Measurements from ENCODE around the gene ERC2.

Gene ERC2

DNA sequence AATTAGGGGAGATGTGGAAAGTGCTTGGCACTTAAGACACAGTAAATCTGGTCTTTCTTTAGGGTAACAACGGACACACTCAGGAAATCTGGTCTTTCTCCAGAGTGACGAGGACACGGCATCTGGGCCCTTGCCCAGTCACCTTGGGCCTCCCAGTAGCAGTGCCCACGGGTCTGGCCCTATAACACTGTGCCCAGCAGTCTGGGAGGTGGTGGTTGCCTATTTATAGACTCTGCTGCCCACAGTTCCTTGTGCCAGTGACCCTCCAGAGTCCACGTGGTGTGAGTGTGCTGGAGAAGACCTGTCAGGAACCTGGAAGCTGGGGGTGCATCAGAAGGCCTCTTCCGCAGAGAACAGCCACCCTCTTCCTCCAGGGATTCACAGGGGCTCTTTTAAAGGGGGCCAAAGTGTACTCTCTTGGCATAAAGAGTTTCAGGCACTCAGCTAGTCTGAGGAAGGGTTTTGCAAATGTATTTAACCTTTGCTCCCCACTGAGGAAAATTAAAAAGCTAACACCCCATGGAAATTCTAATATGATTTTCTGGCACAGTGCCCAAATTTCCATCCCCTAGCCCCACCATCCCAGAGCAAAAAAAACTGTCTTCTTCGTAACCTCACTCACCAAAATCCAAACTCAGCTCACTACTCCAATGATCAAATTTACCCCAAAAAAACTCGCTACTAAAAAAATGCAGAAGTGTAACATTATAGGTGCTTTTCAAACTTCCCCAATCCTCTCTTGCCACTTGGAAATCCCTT is 996.6 kb downstream of the ERC2 start:
- Mint-ChIP-seq H3K27ac (no peak overlapping the region), H3K9me3 (no peaks in the 10 kb centered on the region), H3K4me3 (no peak overlapping the region), H3K4me1 (ENCODE audit: low read depth) (no peaks in the 10 kb centered on the region), H3K36me3 (ENCODE audit: low read depth) (no peaks in the 10 kb centered on the region), H3K27me3 (ENCODE audit: low read depth) (peaks cover 5% of the 10 kb centered on the region)

GRCh38 chr3:55471084-55471483 is 997.2 kb downstream of the ERC2 start:
- H3K27me3 Mint-ChIP-seq (ENCODE audit: low read depth) = peaks cover 1% of the 10 kb centered on the region
- H3K36me3 Mint-ChIP-seq (ENCODE audit: low read depth) = no peaks in the 10 kb centered on the region
- H3K4me1 Mint-ChIP-seq (ENCODE audit: low read depth) = no peaks in the 10 kb centered on the region
- H3K27ac Mint-ChIP-seq = no peak overlapping the region
- H3K9me3 Mint-ChIP-seq = no peaks in the 10 kb centered on the region
- no peak overlapping the region for H3K4me3 Mint-ChIP-seq

- no peaks in the 10 kb centered on the region for H3K9me3 Mint-ChIP-seq
- H3K4me3 Mint-ChIP-seq = no peak overlapping the region
- no peaks in the 10 kb centered on the region for H3K36me3 Mint-ChIP-seq (ENCODE audit: low read depth)
- no peaks in the 10 kb centered on the region for H3K4me1 Mint-ChIP-seq (ENCODE audit: low read depth)
- no peaks in the 10 kb centered on the region for H3K27me3 Mint-ChIP-seq (ENCODE audit: low read depth)
- H3K27ac Mint-ChIP-seq = no peak overlapping the region
Observed at GRCh38 chr3:55469957-55470526, 998.2 kb downstream of the ERC2 start.

DNA sequence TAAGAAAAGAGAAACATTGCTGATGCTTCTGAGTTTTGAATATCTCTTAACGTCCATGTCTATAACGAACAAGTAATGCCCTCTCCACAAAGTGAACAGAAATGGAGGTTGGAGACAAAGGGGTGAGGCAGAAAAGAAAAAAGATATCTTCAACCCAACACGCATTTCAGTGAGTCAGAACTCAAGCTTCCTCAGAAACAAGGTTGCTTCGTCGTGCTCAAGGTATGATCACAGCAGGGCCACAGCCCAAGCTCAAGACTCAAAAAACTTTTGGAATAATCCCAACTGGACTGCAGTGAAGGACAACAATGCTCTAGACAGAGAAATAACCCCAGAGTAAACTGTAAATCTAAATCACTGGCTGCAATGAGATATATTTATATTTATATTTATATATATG is 1000.0 kb downstream of the ERC2 start:
- H3K27ac Mint-ChIP-seq = no peak overlapping the region
- no peaks in the 10 kb centered on the region for H3K36me3 Mint-ChIP-seq (ENCODE audit: low read depth)
- no peaks in the 10 kb centered on the region for H3K4me1 Mint-ChIP-seq (ENCODE audit: low read depth)
- no peaks in the 10 kb centered on the region for H3K9me3 Mint-ChIP-seq
- H3K27me3 Mint-ChIP-seq (ENCODE audit: low read depth) = no peaks in the 10 kb centered on the region
- H3K4me3 Mint-ChIP-seq = no peak overlapping the region

- Mint-ChIP-seq H3K4me1 (ENCODE audit: low read depth) (no peaks in the 10 kb centered on the region), H3K36me3 (ENCODE audit: low read depth) (no peaks in the 10 kb centered on the region), H3K9me3 (no peaks in the 10 kb centered on the region), H3K27me3 (ENCODE audit: low read depth) (no peaks in the 10 kb centered on the region), H3K4me3 (no peak overlapping the region), H3K27ac (no peak overlapping the region)
Observed at GRCh38 chr3:55467099-55467498, 1001.2 kb downstream of the ERC2 start.

- no peaks in the 10 kb centered on the region for H3K4me1 Mint-ChIP-seq (ENCODE audit: low read depth)
- no peak overlapping the region for H3K4me3 Mint-ChIP-seq
- no peak overlapping the region for H3K27ac Mint-ChIP-seq
- H3K36me3 Mint-ChIP-seq (ENCODE audit: low read depth) = no peaks in the 10 kb centered on the region
- no peaks in the 10 kb centered on the region for H3K9me3 Mint-ChIP-seq
- H3K27me3 Mint-ChIP-seq (ENCODE audit: low read depth) = no peaks in the 10 kb centered on the region
Observed at GRCh38 chr3:55466526-55466925, 1001.7 kb downstream of the ERC2 start.

- Mint-ChIP-seq H3K4me1 (ENCODE audit: low read depth) (no peaks in the 10 kb centered on the region), H3K27ac (no peak overlapping the region), H3K9me3 (no peaks in the 10 kb centered on the region), H3K27me3 (ENCODE audit: low read depth) (no peaks in the 10 kb centered on the region), H3K4me3 (no peak overlapping the region), H3K36me3 (ENCODE audit: low read depth) (no peaks in the 10 kb centered on the region)
Observed at GRCh38 chr3:55461896-55462295, 1006.4 kb downstream of the ERC2 start.

DNA sequence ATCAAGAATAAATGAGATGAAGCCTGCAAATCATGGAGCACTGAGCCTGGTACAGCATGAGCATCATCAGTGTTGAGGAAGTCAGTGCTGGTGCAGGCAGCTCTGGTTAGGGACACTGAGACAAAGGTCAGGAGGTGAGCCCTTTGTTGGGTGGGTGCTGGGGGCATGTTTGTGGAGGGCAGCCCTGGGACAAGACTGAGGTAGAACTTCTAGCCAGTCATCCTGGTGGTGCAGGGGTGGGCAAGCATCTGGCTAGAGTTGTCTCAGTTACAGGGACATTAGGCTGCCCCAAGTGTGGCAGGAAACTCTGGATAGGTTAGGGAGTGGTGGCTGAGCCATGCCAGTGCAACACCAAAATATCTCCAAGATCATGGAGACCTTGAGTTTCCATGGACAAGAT is 1008.4 kb downstream of the ERC2 start:
- Mint-ChIP-seq H3K27me3 (ENCODE audit: low read depth) (no peaks in the 10 kb centered on the region), H3K9me3 (no peaks in the 10 kb centered on the region), H3K4me3 (no peak overlapping the region), H3K4me1 (ENCODE audit: low read depth) (no peaks in the 10 kb centered on the region), H3K36me3 (ENCODE audit: low read depth) (no peaks in the 10 kb centered on the region), H3K27ac (no peak overlapping the region)

Data from T-helper 1 cell treated with Interleukin-12 subunit alpha and Interleukin-12 subunit beta and Interleukin-4 antibody, amounts not matched to agents 30 μg/mL and 1 μg/mL, for 36 hours (primary cell).